ENCODE data around the gene DPP6.

DNA sequence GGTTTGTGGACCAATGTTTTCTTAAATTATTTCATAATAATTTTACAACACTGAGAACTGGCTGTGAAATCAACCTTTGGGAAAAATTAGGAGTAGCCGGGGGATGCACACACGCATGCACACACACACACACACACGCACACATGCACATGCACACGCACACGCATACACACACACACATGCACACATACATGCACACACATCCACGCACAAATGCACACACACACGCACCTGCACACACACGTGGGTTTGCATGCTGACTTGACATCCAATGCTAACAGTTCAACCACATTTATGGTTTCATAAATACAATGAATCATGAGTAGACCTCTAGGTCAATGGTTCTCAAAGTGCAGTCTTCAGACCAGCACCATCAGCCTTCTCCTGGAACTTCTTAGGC lies 354.1 kb downstream of the DPP6 start:
- TF ChIP-seq, protein P1, sequence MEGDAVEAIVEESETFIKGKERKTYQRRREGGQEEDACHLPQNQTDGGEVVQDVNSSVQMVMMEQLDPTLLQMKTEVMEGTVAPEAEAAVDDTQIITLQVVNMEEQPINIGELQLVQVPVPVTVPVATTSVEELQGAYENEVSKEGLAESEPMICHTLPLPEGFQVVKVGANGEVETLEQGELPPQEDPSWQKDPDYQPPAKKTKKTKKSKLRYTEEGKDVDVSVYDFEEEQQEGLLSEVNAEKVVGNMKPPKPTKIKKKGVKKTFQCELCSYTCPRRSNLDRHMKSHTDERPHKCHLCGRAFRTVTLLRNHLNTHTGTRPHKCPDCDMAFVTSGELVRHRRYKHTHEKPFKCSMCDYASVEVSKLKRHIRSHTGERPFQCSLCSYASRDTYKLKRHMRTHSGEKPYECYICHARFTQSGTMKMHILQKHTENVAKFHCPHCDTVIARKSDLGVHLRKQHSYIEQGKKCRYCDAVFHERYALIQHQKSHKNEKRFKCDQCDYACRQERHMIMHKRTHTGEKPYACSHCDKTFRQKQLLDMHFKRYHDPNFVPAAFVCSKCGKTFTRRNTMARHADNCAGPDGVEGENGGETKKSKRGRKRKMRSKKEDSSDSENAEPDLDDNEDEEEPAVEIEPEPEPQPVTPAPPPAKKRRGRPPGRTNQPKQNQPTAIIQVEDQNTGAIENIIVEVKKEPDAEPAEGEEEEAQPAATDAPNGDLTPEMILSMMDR (IDR thresholded peaks at IDR 0.05; ENCODE audit: insufficient read depth, low read depth, low read length), result no peak
- TF ChIP-seq EZH2 (IDR thresholded peaks at IDR 0.05; ENCODE audit: insufficient read depth, low read length), result no peak
